Type B pancreatic cell (in vitro differentiated cells): Measurements from ENCODE around the gene TAOK3. TPM values are rescaled to one million over a fixed set of nuclear protein-coding genes. Genes with fewer than 3 reads are reported as not detected.

Experiments
- DNase-seq: peaks from one replicate; pipeline ENCODE4 v3.0.0; 2021; ENCODE audit warnings: mixed read lengths; ENCODE audit not compliant: unreplicated experiment; ENCODE audit errors: extremely low spot score
- H3K27ac Mint-ChIP-seq: 2 replicates; pipeline ENCODE4 v1.8.0; 2021; ENCODE audit warnings: mild to moderate bottlenecking, mixed read lengths
- H3K27me3 Mint-ChIP-seq: 2 replicates; pipeline ENCODE4 v1.8.0; 2021; ENCODE audit warnings: mixed read lengths
- H3K36me3 Mint-ChIP-seq: 2 replicates; pipeline ENCODE4 v1.8.0; 2021; ENCODE audit warnings: mixed read lengths
- H3K4me1 Mint-ChIP-seq: one replicate; pipeline ENCODE4 v1.8.0; 2021; ENCODE audit warnings: mixed read lengths; ENCODE audit not compliant: unreplicated experiment
- H3K4me3 Mint-ChIP-seq: 2 replicates; pipeline ENCODE4 v1.8.0; 2021; ENCODE audit warnings: mild to moderate bottlenecking, mixed read lengths
- H3K9me3 Mint-ChIP-seq: 2 replicates; pipeline ENCODE4 v1.8.0; 2021; ENCODE audit warnings: mixed read lengths
- total RNA-seq: library from RNA; stranded (reverse); gene quantifications from 2 replicates; pipeline ENCODE4 v1.2.1, GENCODE V29; 2021; ENCODE audit warnings: low replicate concordance
- TF ChIP-seq, protein P1 (sequence below): fragments of 200-600 bp; sonication (generic); conservative IDR thresholded peaks from 2 replicates; pipeline ENCODE4 v1.5.0; 2021; ENCODE audit warnings: antibody characterized with exemption, mild to moderate bottlenecking

The TAOK3 gene
- total RNA-seq, 1 donor from 2014 or later, result 15.8 TPM

- no peak for DNase-seq
- no peaks in the 10 kb centered on the region for H3K27me3 Mint-ChIP-seq
- H3K36me3 Mint-ChIP-seq, result no peaks in the 10 kb centered on the region
- H3K9me3 Mint-ChIP-seq, result no peaks in the 10 kb centered on the region
- TF ChIP-seq, protein P1, sequence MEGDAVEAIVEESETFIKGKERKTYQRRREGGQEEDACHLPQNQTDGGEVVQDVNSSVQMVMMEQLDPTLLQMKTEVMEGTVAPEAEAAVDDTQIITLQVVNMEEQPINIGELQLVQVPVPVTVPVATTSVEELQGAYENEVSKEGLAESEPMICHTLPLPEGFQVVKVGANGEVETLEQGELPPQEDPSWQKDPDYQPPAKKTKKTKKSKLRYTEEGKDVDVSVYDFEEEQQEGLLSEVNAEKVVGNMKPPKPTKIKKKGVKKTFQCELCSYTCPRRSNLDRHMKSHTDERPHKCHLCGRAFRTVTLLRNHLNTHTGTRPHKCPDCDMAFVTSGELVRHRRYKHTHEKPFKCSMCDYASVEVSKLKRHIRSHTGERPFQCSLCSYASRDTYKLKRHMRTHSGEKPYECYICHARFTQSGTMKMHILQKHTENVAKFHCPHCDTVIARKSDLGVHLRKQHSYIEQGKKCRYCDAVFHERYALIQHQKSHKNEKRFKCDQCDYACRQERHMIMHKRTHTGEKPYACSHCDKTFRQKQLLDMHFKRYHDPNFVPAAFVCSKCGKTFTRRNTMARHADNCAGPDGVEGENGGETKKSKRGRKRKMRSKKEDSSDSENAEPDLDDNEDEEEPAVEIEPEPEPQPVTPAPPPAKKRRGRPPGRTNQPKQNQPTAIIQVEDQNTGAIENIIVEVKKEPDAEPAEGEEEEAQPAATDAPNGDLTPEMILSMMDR, result no peak
- peaks cover 5% of the 10 kb centered on the region for H3K4me1 Mint-ChIP-seq
- H3K4me3 Mint-ChIP-seq, result peak overlapping the region; percentile 78
- H3K27ac Mint-ChIP-seq, result peak overlapping the region; percentile 100
Observed at GRCh38 chr12:118107011-118107410, 265.7 kb downstream of the TAOK3 start.

DNA sequence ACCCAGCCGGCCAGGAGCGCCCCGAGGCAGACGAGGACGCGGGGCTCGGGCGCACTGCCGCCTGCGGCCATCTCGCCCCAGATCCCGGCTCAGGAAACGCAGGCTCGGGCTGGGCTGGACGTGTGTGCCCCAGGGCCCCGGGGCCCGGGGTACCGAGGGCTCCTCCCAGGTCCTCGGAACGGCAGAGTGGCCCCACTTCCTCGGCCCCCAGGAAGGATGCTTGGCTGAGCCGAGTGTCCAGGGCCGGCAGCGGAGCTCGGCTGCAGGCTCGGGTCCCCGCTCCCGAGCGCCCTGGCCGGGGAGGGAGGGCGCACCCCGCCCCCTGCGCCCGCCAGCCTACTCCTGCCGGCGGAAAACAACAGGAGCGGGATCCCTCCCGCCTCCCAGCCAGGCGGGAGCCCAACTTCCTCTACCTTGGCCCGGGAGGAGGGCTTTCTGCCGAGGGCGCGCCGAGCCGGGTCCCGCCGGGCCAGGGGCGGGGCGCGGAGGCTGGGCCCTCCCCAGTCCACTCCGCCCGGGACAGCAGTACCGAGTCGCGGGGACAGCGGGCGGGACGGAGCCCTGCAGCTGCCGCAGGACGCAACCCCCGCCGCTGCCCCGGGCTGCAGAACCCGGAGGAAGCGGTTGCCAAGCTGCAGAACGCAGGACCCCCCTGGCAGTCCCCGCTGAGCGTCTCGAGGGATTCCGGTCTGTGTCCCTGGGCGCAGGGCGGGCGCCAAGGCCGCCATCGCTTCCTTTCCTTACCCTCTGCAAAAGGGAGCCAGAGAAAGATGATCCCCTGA, 268.9 kb downstream of the TAOK3 start, which contains the start of gene VSIG10:
Gene VSIG10 (minus strand): TSS at position 411 of the 782 bp plus-strand sequence. CDS start 340 bp downstream, at position 71.
- peaks cover 5% of the 10 kb centered on the region for H3K4me1 Mint-ChIP-seq
- H3K27me3 Mint-ChIP-seq, result no peaks in the 10 kb centered on the region
- peak within 1 kb of the TSS; percentile 97 for H3K4me3 Mint-ChIP-seq
- no peaks in the 10 kb centered on the region for H3K9me3 Mint-ChIP-seq
- TF ChIP-seq, protein P1, result peak; percentile 16
- DNase-seq, result peak; percentile 73
- H3K36me3 Mint-ChIP-seq, result no peaks in the 10 kb centered on the region
- peak within 1 kb of the TSS; percentile 93 for H3K27ac Mint-ChIP-seq

- no peak for DNase-seq
- H3K27ac Mint-ChIP-seq, result peak overlapping the region; percentile 93
- H3K9me3 Mint-ChIP-seq, result no peaks in the 10 kb centered on the region
- peak overlapping the region; percentile 97 for H3K4me3 Mint-ChIP-seq
- H3K27me3 Mint-ChIP-seq, result no peaks in the 10 kb centered on the region
- H3K4me1 Mint-ChIP-seq, result peaks cover 10% of the 10 kb centered on the region
- TF ChIP-seq, protein P1, result no peak
- no peaks in the 10 kb centered on the region for H3K36me3 Mint-ChIP-seq
Observed at GRCh38 chr12:118103201-118103600, 269.5 kb downstream of the TAOK3 start.

DNA sequence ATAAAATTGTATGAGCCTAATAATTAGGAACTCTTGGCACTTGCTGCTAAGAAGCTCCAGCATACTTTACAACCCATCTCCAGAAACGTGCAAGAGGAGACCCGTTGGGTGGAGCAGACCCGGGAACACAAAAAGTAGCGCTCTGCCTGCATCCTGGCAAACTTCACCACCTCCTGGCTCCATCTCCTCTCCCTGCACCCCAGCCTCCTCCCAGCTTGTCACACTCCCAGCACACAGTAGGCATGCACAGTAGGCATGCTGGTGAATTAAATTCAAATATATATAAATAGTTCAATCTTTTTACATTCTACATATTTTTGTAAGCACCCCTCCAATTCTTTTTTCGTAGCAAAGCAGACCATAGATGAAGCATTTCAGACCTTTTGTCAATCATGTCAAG, 270.1 kb downstream of the TAOK3 start:
- H3K36me3 Mint-ChIP-seq, result no peaks in the 10 kb centered on the region
- peak overlapping the region; percentile 97 for H3K4me3 Mint-ChIP-seq
- H3K9me3 Mint-ChIP-seq, result no peaks in the 10 kb centered on the region
- DNase-seq, result no peak
- peaks cover 10% of the 10 kb centered on the region for H3K4me1 Mint-ChIP-seq
- H3K27ac Mint-ChIP-seq, result peak overlapping the region; percentile 93
- TF ChIP-seq, protein P1, result no peak
- H3K27me3 Mint-ChIP-seq, result no peaks in the 10 kb centered on the region

DNA sequence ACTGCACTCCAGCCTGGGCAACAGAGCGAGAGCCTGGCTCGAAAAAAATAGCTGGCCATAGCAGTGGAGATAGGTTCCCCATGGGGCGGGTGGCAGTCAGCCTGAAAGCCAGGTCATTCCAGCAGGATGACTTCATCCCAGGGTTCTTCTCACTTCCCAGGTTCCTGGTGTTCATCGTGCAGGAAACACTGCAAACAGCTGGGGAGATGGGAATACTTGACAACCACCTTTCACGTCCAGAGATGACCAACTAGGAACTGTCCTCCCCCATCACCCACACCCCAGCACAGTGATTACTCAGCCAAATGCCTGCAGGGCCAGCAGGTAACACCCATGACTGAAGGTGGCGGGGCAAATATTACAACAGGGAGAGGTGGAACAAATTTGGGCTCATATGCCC, 270.6 kb downstream of the TAOK3 start:
- TF ChIP-seq, protein P1, result no peak
- peaks cover 10% of the 10 kb centered on the region for H3K4me1 Mint-ChIP-seq
- H3K36me3 Mint-ChIP-seq, result no peaks in the 10 kb centered on the region
- H3K9me3 Mint-ChIP-seq, result no peaks in the 10 kb centered on the region
- H3K27ac Mint-ChIP-seq, result peak overlapping the region; percentile 68
- peak overlapping the region; percentile 97 for H3K4me3 Mint-ChIP-seq
- DNase-seq, result no peak
- H3K27me3 Mint-ChIP-seq, result no peaks in the 10 kb centered on the region
